HFF-Myc (cell line): ENCODE measurements around the gene SLC35F1.

Experiments used
- DNase-seq: peaks from one replicate; pipeline ENCODE4 v3.0.0-alpha.2; 2011; ENCODE audit warnings: low read depth; ENCODE audit errors: extremely low read depth
- H3K4me3 ChIP-seq: replicated peaks from 2 replicates; pipeline ENCODE4 v1.5.1; 2011; ENCODE audit warnings: low read depth, mild to moderate bottlenecking, control low read depth, low read length
- CTCF ChIP-seq: IDR thresholded peaks from 2 replicates; pipeline ENCODE4 v1.5.1; 2012; ENCODE audit warnings: mild to moderate bottlenecking, low read depth, low read length, control low read depth; ENCODE audit errors: missing control alignments

Gene SLC35F1

GRCh38 chr6:117932676-117933075, 25.6 kb downstream of the SLC35F1 start:
- no peak for DNase-seq
- no peak for TF ChIP-seq CTCF
- no peak overlapping the region for H3K4me3 ChIP-seq

- no peak for TF ChIP-seq CTCF
- no peak for DNase-seq
- H3K4me3 ChIP-seq = no peak overlapping the region
These were observed 26.4 kb downstream of the SLC35F1 start for GRCh38 chr6:117933471-117933870.

- DNase-seq = no peak
- no peak for TF ChIP-seq CTCF
- no peak overlapping the region for H3K4me3 ChIP-seq
These were observed 31.4 kb downstream of the SLC35F1 start for GRCh38 chr6:117938311-117938995.

- no peak for DNase-seq
- no peak for TF ChIP-seq CTCF
These were observed 40.2 kb downstream of the SLC35F1 start for GRCh38 chr6:117947234-117947633.

GRCh38 chr6:117951783-117952182, 44.7 kb downstream of the SLC35F1 start:
- no peak for TF ChIP-seq CTCF
- H3K4me3 ChIP-seq = no peak overlapping the region
- no peak for DNase-seq

More at GRCh38 chr6:117947234-117947633, 40.2 kb downstream of the SLC35F1 start:
- no peak overlapping the region for H3K4me3 ChIP-seq

- TF ChIP-seq CTCF = no peak
- DNase-seq = no peak
- H3K4me3 ChIP-seq = no peak overlapping the region
These were observed 48.7 kb downstream of the SLC35F1 start for GRCh38 chr6:117955684-117956256.

GRCh38 chr6:117956386-117956785, 49.3 kb downstream of the SLC35F1 start:
- DNase-seq = no peak
- no peak for TF ChIP-seq CTCF
- no peak overlapping the region for H3K4me3 ChIP-seq
